OCI-LY3 (cell line): ENCODE results near the gene B4GALNT3.
A peak's percentile ranks its signal among the peaks of the same experiment; 100 is the strongest.

ENCODE experiments used
- H2AFZ ChIP-seq: fragments of 200-600, 300-600 bp; shearing (Covaris generic); 2 replicates; pipeline ENCODE4 v1.6.0; 2014; ENCODE audit warnings: antibody characterized with exemption, low read depth, low read length
- H3K27ac ChIP-seq: fragments of 200-600, 300-600 bp; sonication (generic); 2 replicates; pipeline ENCODE4 v1.5.1; 2014; ENCODE audit warnings: mild to moderate bottlenecking, low read length, moderate library complexity, mixed read lengths
- H3K27me3 ChIP-seq: fragments of 200-600, 300-600 bp; sonication (generic); 2 replicates; pipeline ENCODE4 v1.6.1; 2014; ENCODE audit warnings: low read depth, low read length, mixed read lengths
- H3K36me3 ChIP-seq: fragments of 200-600, 300-600 bp; sonication (generic); replicated peaks from 2 replicates; pipeline ENCODE3; 2014; ENCODE audit warnings: low read depth, low read length, mixed read lengths
- H3K4me1 ChIP-seq: fragments of 300-600, 200-600 bp; sonication (generic); 2 replicates; pipeline ENCODE4 v1.6.1; 2014; ENCODE audit warnings: low read length, mixed read lengths
- H3K4me2 ChIP-seq: fragments of 200-600, 300-600 bp; sonication (generic); 2 replicates; pipeline ENCODE4 v1.6.1; 2014; ENCODE audit warnings: low read length, mixed read lengths
- H3K4me3 ChIP-seq: fragments of 300-600, 200-600 bp; sonication (generic); 2 replicates; pipeline ENCODE4 v1.5.1; 2014; ENCODE audit warnings: antibody characterized with exemption, mild to moderate bottlenecking, low read length, moderate library complexity
- H3K79me2 ChIP-seq: fragments of 300-600, 200-600 bp; shearing (Covaris generic); 2 replicates; pipeline ENCODE4 v1.6.1; 2014; ENCODE audit warnings: mild to moderate bottlenecking, low read length, mixed read lengths
- H3K9ac ChIP-seq: fragments of 300-600, 200-600 bp; shearing (Covaris generic); 2 replicates; pipeline ENCODE4 v1.6.0; 2014; ENCODE audit warnings: mild to moderate bottlenecking, low read length, moderate library complexity
- H3K9me3 ChIP-seq: fragments of 200-600, 300-600 bp; shearing (Covaris generic); 2 replicates; pipeline ENCODE4 v1.6.1; 2014; ENCODE audit warnings: low read length, mixed read lengths; ENCODE audit not compliant: insufficient read depth
- H4K20me1 ChIP-seq: fragments of 200-600, 300-600 bp; sonication (generic); 2 replicates; pipeline ENCODE4 v1.6.1; 2016; ENCODE audit warnings: low read length, mixed read lengths; ENCODE audit not compliant: insufficient read depth
- EZH2phosphoT487 ChIP-seq: fragments of 200-600 bp; shearing (Covaris generic); IDR thresholded peaks from 2 replicates; pipeline ENCODE4 v1.6.1; 2018; ENCODE audit warnings: antibody characterized with exemption, mixed run types, low read depth
- TF ChIP-seq, protein P1 (sequence below): fragments of 200-600, 300-600 bp; sonication (generic); IDR thresholded peaks from 2 replicates; pipeline ENCODE4 v1.5.1; 2014; ENCODE audit warnings: antibody characterized with exemption, low read length, low read depth

B4GALNT3 gene

DNA sequence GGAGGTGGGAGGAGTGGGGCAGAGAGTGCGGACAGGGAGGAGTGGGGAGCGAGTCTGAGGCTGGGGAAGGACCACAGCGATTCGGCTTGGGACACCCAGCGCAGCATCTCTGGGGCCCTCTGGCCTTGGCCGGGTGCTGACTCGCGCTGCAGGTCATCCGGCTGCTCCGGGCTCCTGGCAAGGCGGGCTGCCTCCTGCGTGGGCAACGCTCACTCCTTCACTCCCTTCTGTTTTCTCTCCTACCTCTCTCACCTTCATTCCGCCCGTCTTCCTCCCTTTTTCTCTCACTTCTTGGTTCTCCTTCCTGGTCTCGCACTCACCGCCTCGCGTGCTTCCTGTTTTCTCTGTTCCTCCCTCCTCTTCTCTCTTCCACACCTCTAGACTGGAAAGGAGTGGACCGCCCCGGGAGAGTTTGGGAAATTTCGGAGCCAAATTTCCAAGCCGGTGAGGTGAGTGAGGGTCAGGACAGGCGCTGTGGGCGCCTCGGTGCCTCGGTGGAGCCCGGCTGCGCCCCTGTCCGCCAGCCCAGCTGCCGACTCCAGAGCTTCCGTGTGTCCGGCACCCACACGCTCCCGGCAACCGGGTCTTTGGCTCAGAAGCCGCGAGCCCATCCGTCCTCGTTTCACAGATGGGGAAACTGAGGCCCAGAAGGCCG, 86.7 kb downstream of the B4GALNT3 start:
- TF ChIP-seq EZH2phosphoT487: no peak
- TF ChIP-seq, protein P1, sequence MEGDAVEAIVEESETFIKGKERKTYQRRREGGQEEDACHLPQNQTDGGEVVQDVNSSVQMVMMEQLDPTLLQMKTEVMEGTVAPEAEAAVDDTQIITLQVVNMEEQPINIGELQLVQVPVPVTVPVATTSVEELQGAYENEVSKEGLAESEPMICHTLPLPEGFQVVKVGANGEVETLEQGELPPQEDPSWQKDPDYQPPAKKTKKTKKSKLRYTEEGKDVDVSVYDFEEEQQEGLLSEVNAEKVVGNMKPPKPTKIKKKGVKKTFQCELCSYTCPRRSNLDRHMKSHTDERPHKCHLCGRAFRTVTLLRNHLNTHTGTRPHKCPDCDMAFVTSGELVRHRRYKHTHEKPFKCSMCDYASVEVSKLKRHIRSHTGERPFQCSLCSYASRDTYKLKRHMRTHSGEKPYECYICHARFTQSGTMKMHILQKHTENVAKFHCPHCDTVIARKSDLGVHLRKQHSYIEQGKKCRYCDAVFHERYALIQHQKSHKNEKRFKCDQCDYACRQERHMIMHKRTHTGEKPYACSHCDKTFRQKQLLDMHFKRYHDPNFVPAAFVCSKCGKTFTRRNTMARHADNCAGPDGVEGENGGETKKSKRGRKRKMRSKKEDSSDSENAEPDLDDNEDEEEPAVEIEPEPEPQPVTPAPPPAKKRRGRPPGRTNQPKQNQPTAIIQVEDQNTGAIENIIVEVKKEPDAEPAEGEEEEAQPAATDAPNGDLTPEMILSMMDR: no peak
- no peak overlapping the region for H3K9ac ChIP-seq
- peak overlapping the region; percentile 30; the same call in 1 of the 2 replicates for H2AFZ ChIP-seq

DNA sequence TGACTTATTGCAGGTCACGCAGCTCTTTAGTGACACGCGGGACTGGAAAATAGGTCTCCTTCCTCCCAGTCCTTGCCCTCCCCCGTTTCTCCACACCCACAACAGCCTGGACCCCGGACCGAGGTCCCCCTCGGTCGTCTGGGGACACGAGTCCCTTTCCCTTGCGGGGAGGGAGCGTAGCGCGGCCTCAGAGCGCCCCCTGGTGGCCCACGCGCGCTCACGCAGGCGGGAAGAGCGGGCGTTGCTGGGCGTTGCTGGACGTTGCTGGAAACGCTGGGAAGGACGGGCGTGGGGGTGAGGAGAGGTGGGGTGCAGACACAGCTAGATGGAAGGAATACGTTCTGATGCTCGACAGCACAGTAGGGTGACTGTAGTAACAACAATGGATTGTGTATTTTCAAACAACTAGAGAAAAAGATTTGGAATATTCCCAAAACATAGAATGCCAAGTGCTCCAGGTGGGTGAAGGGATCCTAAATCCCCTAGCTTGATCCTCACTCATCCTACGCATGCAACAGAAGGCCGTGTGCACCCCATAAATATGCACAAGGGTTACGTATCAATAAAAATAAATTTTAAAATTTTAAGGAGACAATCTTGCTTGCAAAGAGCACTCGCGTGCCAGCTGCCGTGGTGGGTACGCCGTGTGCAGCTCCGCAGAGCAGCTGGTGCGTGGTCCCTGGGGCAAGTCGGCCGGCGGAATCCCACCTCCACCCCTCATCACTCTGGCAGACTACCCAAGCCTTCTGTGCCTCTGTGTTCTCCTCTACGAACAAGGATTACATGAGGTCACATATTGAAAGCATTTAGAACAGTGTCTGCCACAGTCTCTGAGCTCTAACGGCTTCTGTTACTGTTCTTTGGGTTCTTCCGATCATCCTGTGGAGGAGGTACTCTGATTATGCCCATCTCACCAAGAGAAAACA, 87.4 kb downstream of the B4GALNT3 start:
- H3K9me3 ChIP-seq: no peaks in the 10 kb centered on the region
- H3K27me3 ChIP-seq: peaks cover 32% of the 10 kb centered on the region
- H3K4me3 ChIP-seq: peak overlapping the region; percentile 63
- no peak for TF ChIP-seq EZH2phosphoT487
- TF ChIP-seq, protein P1: peak; percentile 98
- no peak overlapping the region for H3K27ac ChIP-seq
- peak overlapping the region; percentile 32; the same call in 1 of the 2 replicates for H3K9ac ChIP-seq
- no peaks in the 10 kb centered on the region for H4K20me1 ChIP-seq
- H3K79me2 ChIP-seq: no peaks in the 10 kb centered on the region
- H2AFZ ChIP-seq: peak overlapping the region; percentile 74
- peaks cover 13% of the 10 kb centered on the region; the same call in 1 of the 2 replicates for H3K4me1 ChIP-seq
- H3K4me2 ChIP-seq: peak overlapping the region; percentile 75
- H3K36me3 ChIP-seq: no peaks in the 10 kb centered on the region

More for the DNA sequence above, 86.7 kb downstream of the B4GALNT3 start:
- H3K79me2 ChIP-seq: no peaks in the 10 kb centered on the region
- no peaks in the 10 kb centered on the region for H4K20me1 ChIP-seq
- no peaks in the 10 kb centered on the region for H3K9me3 ChIP-seq
- peak overlapping the region; percentile 63 for H3K4me3 ChIP-seq
- H3K4me2 ChIP-seq: peak overlapping the region; percentile 75
- H3K36me3 ChIP-seq: no peaks in the 10 kb centered on the region
- peaks cover 26% of the 10 kb centered on the region for H3K27me3 ChIP-seq
- peaks cover 13% of the 10 kb centered on the region; the same call in 1 of the 2 replicates for H3K4me1 ChIP-seq
- no peak overlapping the region for H3K27ac ChIP-seq

DNA sequence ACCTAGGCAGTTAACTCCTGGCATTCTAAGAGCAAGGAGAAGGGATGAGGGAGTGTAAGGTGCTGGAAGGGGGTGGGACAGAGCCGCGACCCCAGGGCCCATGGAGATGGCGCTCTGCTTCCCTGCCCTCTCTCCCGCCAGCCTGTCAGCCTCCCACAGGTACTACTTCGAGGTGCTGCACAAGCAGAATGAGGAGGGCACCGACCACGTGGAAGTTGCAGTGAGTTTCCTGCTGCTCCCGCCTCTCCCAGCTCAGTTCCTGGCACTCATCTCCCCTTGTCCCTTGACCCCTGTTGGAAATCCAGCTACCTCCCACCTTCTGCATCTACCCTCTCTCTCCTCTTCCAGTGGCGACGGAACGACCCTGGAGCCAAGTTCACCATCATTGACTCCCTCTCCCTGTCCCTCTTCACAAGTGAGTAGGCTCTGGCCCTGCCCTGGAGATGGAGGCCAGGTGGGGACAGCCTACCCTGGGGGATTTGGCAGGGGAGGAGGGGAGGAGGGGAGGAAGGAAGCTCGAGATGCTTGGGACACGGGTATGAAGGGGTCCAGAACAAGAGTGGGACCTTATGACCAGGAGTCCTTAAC, 88.2 kb downstream of the B4GALNT3 start:
- no peak overlapping the region for H3K27ac ChIP-seq
- peaks cover 13% of the 10 kb centered on the region; the same call in 1 of the 2 replicates for H3K4me1 ChIP-seq
- H3K9me3 ChIP-seq: no peaks in the 10 kb centered on the region
- H3K9ac ChIP-seq: no peak overlapping the region
- no peaks in the 10 kb centered on the region for H3K36me3 ChIP-seq
- H2AFZ ChIP-seq: peak overlapping the region; percentile 74
- no peaks in the 10 kb centered on the region for H4K20me1 ChIP-seq
- no peak for TF ChIP-seq EZH2phosphoT487
- TF ChIP-seq, protein P1: no peak
- no peak overlapping the region for H3K4me2 ChIP-seq
- H3K27me3 ChIP-seq: peaks cover 37% of the 10 kb centered on the region
- no peak overlapping the region for H3K4me3 ChIP-seq
- H3K79me2 ChIP-seq: no peaks in the 10 kb centered on the region
